ENCODE results near the gene EFNA2.

GRCh38 chr19:1285737-1286360 is at the start of gene EFNA2:
- TF ChIP-seq CTCF (IDR thresholded peaks at IDR 0.05) (no peak), MAX (CRISPR knock-in tag; IDR thresholded peaks at IDR 0.05) (no peak), USF2 (CRISPR knock-in tag; IDR thresholded peaks at IDR 0.05) (no peak), CREB1 (CRISPR knock-in tag; IDR thresholded peaks at IDR 0.05) (no peak), PRDM15 (CRISPR knock-in tag; IDR thresholded peaks at IDR 0.05) (no peak), ZNF317 (CRISPR knock-in tag; IDR thresholded peaks at IDR 0.05; ENCODE audit: borderline replicate concordance, low read depth) (no peak), FOXP1 (CRISPR knock-in tag; IDR thresholded peaks at IDR 0.05; ENCODE audit: borderline replicate concordance) (no peak)

Data from WTC11 (cell line).